Activated CD8-positive, alpha-beta memory T cell treated with anti-CD3 and anti-CD28 coated beads, Interleukin-2, amount 10 ng/mL, durations not matched to agents 7 days and 5 days (primary cell): ENCODE measurements around the gene NTSR1. TPM values are rescaled to one million over a fixed set of nuclear protein-coding genes. Genes with fewer than 3 reads are reported as not detected.

Experiments used
- ATAC-seq: fragments of 150-1000 bp; cut with Tn5 transposase; one replicate; pipeline ENCODE4 v1.10.0; 2021; ENCODE audit warnings: moderate library complexity
- CTCF ChIA-PET: fragments of 350-600 bp; sonication (Branson Sonifier 250); formaldehyde crosslinking; loops from one replicate; lab custom pipeline; 2021; ENCODE audit warnings: antibody characterized with exemption; lab: Charles Lee
- DNase-seq: peaks from one replicate; pipeline ENCODE4 v3.0.0-alpha.2; 2020
- H3K27ac Mint-ChIP-seq: one replicate; pipeline ENCODE4 v1.8.0; 2021; ENCODE audit warnings: mild to moderate bottlenecking, mixed read lengths
- H3K27me3 Mint-ChIP-seq: one replicate; pipeline ENCODE4 v1.8.0; 2021; ENCODE audit warnings: mixed read lengths
- H3K36me3 Mint-ChIP-seq: one replicate; pipeline ENCODE4 v1.8.0; 2021; ENCODE audit warnings: mild to moderate bottlenecking, mixed read lengths
- H3K4me1 Mint-ChIP-seq: one replicate; pipeline ENCODE4 v1.8.0; 2021; ENCODE audit warnings: mixed read lengths
- H3K4me3 Mint-ChIP-seq: one replicate; pipeline ENCODE4 v1.8.0; 2021; ENCODE audit warnings: mild to moderate bottlenecking, moderate library complexity, mixed read lengths
- H3K9me3 Mint-ChIP-seq: one replicate; pipeline ENCODE4 v1.8.0; 2022; ENCODE audit warnings: low read depth, mixed read lengths
- total RNA-seq, 2 experiments: library from RNA; stranded (reverse); gene quantifications; one replicate each; pipeline ENCODE4 v1.2.3, GENCODE V29; 2021

NTSR1 gene
- total RNA-seq, 2 experiments from 2014 or later = not detected

DNA sequence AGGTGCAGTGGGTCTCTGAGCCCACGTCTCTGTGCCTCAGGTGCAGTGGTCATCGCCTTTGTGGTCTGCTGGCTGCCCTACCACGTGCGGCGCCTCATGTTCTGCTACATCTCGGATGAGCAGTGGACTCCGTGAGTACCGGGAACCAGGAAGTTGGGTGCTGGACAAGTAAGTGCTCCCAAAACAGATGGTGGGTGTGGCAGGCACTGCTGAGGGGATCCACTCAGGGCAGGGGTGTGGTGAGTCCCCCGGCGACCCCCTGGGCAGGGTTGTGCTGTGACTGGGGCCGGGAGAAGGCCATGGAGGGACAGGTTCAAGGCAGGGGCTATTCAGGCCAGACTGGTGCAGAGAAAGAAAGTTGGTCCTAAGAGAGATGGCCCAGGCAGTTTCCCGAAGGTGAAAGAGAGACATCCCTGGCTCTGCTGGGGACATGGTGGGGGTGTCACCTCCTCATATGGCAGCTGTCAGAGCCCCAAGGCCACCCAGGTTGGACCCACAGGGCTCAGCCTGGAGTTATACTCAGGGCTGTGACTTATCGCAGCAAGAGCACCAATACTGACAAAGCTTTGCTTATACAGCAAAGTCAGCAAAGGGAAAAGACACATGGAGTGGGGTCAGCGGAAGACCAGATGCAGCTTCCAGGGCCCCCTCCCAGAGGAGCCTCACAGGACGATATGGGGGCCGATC, 49.7 kb downstream of the NTSR1 start:
- H3K27me3 Mint-ChIP-seq = peaks cover 31% of the 10 kb centered on the region
- H3K27ac Mint-ChIP-seq = no peak overlapping the region
- H3K9me3 Mint-ChIP-seq = no peaks in the 10 kb centered on the region
- ATAC-seq = no peak
- no peaks in the 10 kb centered on the region for H3K4me1 Mint-ChIP-seq
- no peak for DNase-seq
- CTCF ChIA-PET = no interaction called here
- no peaks in the 10 kb centered on the region for H3K36me3 Mint-ChIP-seq
- no peak overlapping the region for H3K4me3 Mint-ChIP-seq

DNA sequence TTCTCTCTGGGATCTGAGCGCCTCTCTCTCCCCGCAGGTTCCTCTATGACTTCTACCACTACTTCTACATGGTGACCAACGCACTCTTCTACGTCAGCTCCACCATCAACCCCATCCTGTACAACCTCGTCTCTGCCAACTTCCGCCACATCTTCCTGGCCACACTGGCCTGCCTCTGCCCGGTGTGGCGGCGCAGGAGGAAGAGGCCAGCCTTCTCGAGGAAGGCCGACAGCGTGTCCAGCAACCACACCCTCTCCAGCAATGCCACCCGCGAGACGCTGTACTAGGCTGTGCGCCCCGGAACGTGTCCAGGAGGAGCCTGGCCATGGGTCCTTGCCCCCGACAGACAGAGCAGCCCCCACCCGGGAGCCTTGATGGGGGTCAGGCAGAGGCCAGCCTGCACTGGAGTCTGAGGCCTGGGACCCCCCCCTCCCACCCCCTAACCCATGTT, 51.4 kb downstream of the NTSR1 start:
- CTCF ChIA-PET = no interaction called here
- Mint-ChIP-seq H3K4me1 (no peaks in the 10 kb centered on the region), H3K9me3 (no peaks in the 10 kb centered on the region), H3K36me3 (no peaks in the 10 kb centered on the region), H3K4me3 (no peak overlapping the region), H3K27ac (no peak overlapping the region), H3K27me3 (peaks cover 26% of the 10 kb centered on the region)
- DNase-seq (no peak), ATAC-seq (no peak)

GRCh38 chr20:62760471-62760855, 51.8 kb downstream of the NTSR1 start:
- no peaks in the 10 kb centered on the region for H3K36me3 Mint-ChIP-seq
- H3K27me3 Mint-ChIP-seq = peaks cover 26% of the 10 kb centered on the region
- DNase-seq (no peak), ATAC-seq (no peak)
- no peaks in the 10 kb centered on the region for H3K4me1 Mint-ChIP-seq
- CTCF ChIA-PET = no interaction called here
- no peaks in the 10 kb centered on the region for H3K9me3 Mint-ChIP-seq
- H3K27ac Mint-ChIP-seq = no peak overlapping the region
- H3K4me3 Mint-ChIP-seq = no peak overlapping the region

- Mint-ChIP-seq H3K4me1 (no peaks in the 10 kb centered on the region), H3K27me3 (peaks cover 23% of the 10 kb centered on the region), H3K4me3 (no peak overlapping the region), H3K36me3 (no peaks in the 10 kb centered on the region), H3K9me3 (no peaks in the 10 kb centered on the region), H3K27ac (no peak overlapping the region)
- DNase-seq (no peak), ATAC-seq (no peak)
- CTCF ChIA-PET = interaction anchor here (1.0 kb wide), 1 partner anchor 39 kb away, joined by 3 read pairs; no protein-coding TSS in a partner anchor
Measured at GRCh38 chr20:62760856-62761758, 52.5 kb downstream of the NTSR1 start.

DNA sequence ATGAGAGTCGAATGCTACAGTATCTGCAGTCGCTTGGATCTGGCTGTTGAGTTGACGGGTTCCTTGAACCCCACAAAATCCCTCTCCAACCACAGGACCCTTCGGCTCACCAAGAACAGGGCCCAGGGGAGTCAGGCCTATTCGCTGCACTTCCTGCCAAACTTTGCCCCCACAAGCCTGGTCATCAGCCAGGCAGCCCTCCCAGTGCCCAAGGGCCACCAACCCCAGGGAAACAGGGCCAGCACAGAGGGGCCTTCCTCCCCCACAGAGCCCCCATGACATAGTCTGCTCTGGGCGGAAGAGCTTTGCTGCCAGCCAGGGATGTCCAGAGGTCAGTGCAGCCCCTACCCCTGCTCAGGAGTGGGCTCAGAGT, 53.1 kb downstream of the NTSR1 start:
- no peak for ATAC-seq
- Mint-ChIP-seq H3K4me3 (no peak overlapping the region), H3K9me3 (no peaks in the 10 kb centered on the region), H3K4me1 (no peaks in the 10 kb centered on the region), H3K27ac (no peak overlapping the region), H3K36me3 (no peaks in the 10 kb centered on the region), H3K27me3 (peaks cover 19% of the 10 kb centered on the region)
- CTCF ChIA-PET = interaction anchor here (1.0 kb wide), 1 partner anchor 39 kb away, joined by 3 read pairs; no protein-coding TSS in a partner anchor
- DNase-seq = no peak

DNA sequence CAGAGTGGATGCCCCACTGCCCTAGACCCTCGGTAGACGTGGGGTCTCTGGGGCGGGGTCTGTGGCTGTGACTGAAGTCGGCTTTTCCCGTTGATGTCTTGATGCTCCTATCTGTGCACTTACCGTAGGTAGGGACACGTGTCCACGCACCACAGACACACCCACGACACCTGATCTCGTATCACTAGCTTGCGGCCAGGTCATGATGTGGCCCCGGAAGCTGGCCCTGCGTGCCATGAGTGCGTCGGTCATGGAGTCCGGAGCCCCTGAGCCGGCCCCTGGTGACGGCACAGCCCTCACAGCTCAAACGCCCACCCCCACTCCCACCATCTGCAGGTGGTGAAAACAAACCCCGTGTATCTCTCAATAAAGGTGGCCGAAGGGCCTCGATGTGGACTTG, 53.7 kb downstream of the NTSR1 start:
- CTCF ChIA-PET = interaction anchor here (1.0 kb wide), 1 partner anchor 40 kb away, joined by 3 read pairs; no protein-coding TSS in a partner anchor
- Mint-ChIP-seq H3K4me1 (no peaks in the 10 kb centered on the region), H3K36me3 (no peaks in the 10 kb centered on the region), H3K4me3 (no peak overlapping the region), H3K9me3 (no peaks in the 10 kb centered on the region), H3K27me3 (peaks cover 13% of the 10 kb centered on the region), H3K27ac (no peak overlapping the region)
- no peak for DNase-seq
- ATAC-seq = no peak

GRCh38 chr20:62762801-62763368, 54.2 kb downstream of the NTSR1 start:
- no peak for ATAC-seq
- no peak for DNase-seq
- no peaks in the 10 kb centered on the region for H3K9me3 Mint-ChIP-seq
- H3K4me1 Mint-ChIP-seq = no peaks in the 10 kb centered on the region
- H3K4me3 Mint-ChIP-seq = no peak overlapping the region
- H3K27me3 Mint-ChIP-seq = peaks cover 9% of the 10 kb centered on the region
- H3K36me3 Mint-ChIP-seq = no peaks in the 10 kb centered on the region
- CTCF ChIA-PET = no interaction called here
- H3K27ac Mint-ChIP-seq = no peak overlapping the region

DNA sequence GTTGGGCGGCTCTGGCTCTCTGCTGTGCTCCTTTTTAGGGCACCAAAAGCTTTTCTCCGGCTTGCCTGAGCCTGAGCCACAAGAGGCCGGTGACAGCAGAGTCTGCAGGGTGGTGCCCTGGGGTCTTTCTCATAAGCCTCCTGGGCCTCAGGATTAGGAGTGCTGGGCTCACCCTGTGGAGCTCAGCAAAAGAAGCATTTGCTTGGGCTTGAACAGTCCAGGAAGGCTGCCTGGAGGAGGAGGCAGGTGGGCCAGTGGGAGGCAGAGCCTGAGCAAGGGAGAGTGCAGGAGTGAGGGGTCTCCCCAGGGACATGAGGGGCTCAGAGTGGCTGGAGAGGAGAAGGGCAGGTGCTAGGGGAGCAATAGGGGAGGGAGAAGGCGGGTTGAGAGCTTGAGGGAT, 54.8 kb downstream of the NTSR1 start:
- ATAC-seq = no peak

GRCh38 chr20:62764156-62764935, 55.7 kb downstream of the NTSR1 start:
- no peak for ATAC-seq
- H3K36me3 Mint-ChIP-seq = no peaks in the 10 kb centered on the region
- CTCF ChIA-PET = interaction anchor here (0.5 kb wide), 1 partner anchor 26 kb away, joined by 3 read pairs; no protein-coding TSS in a partner anchor

More for the DNA sequence above, 54.8 kb downstream of the NTSR1 start:
- no peaks in the 10 kb centered on the region for H3K9me3 Mint-ChIP-seq
- no peaks in the 10 kb centered on the region for H3K4me1 Mint-ChIP-seq
- no peak for DNase-seq
- H3K36me3 Mint-ChIP-seq = no peaks in the 10 kb centered on the region
- H3K4me3 Mint-ChIP-seq = no peak overlapping the region
- H3K27me3 Mint-ChIP-seq = peaks cover 5% of the 10 kb centered on the region
- CTCF ChIA-PET = no interaction called here
- no peak overlapping the region for H3K27ac Mint-ChIP-seq

DNA sequence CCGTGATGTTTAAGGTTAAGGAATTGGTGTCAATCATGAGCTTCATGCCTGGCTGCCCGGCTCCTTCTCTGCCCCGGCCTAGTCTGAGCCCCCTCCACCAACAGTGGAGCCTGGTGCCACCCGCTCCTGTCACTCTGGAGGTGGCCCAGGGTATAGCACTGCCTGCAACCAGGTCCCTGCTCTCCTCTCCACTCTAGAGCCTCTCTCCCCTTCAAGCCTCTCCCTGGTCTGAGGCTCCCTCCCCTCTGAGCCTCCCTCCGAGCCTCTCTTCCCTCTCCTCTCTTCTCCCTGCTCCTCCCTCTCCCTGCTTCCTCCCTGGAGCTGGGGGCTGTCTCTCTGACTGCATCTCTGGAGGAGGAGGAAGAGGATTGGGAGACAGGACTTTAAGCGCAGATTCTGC, 56.4 kb downstream of the NTSR1 start:
- no peaks in the 10 kb centered on the region for H3K9me3 Mint-ChIP-seq
- CTCF ChIA-PET = interaction anchor here (0.5 kb wide), 1 partner anchor 27 kb away, joined by 3 read pairs; no protein-coding TSS in a partner anchor
- H3K4me3 Mint-ChIP-seq = no peak overlapping the region
- no peaks in the 10 kb centered on the region for H3K27me3 Mint-ChIP-seq
- H3K4me1 Mint-ChIP-seq = no peaks in the 10 kb centered on the region
- no peaks in the 10 kb centered on the region for H3K36me3 Mint-ChIP-seq
- DNase-seq = no peak
- no peak for ATAC-seq
- no peak overlapping the region for H3K27ac Mint-ChIP-seq

More at GRCh38 chr20:62764156-62764935, 55.7 kb downstream of the NTSR1 start:
- Mint-ChIP-seq H3K4me1 (no peaks in the 10 kb centered on the region), H3K9me3 (no peaks in the 10 kb centered on the region), H3K27me3 (no peaks in the 10 kb centered on the region), H3K4me3 (no peak overlapping the region), H3K27ac (no peak overlapping the region)
- DNase-seq = no peak

- ATAC-seq (no peak), DNase-seq (no peak)
- Mint-ChIP-seq H3K4me1 (no peaks in the 10 kb centered on the region), H3K4me3 (no peak overlapping the region), H3K36me3 (no peaks in the 10 kb centered on the region), H3K27me3 (no peaks in the 10 kb centered on the region), H3K27ac (no peak overlapping the region), H3K9me3 (no peaks in the 10 kb centered on the region)
- CTCF ChIA-PET = no interaction called here
Measured at GRCh38 chr20:62765432-62766070, 56.9 kb downstream of the NTSR1 start.

GRCh38 chr20:62766071-62766450, 57.4 kb downstream of the NTSR1 start:
- no peak for ATAC-seq
- Mint-ChIP-seq H3K36me3 (no peaks in the 10 kb centered on the region), H3K4me1 (no peaks in the 10 kb centered on the region), H3K9me3 (no peaks in the 10 kb centered on the region), H3K4me3 (no peak overlapping the region), H3K27me3 (no peaks in the 10 kb centered on the region), H3K27ac (no peak overlapping the region)
- DNase-seq = no peak
- CTCF ChIA-PET = no interaction called here
